Superior temporal gyrus (tissue), 1 donor: Measurements from ENCODE around the gene SPIRE2.
A peak's percentile ranks its signal among the peaks of the same experiment; 100 is the strongest.
"Not testable (repeated sequence)": the region's sequence is repeated elsewhere in the genome, so short reads cannot be mapped to it uniquely, and the experiment has no call there.

Source experiments
- DNase-seq: peaks from one replicate; pipeline ENCODE4 v3.0.0-alpha.2; 2016; ENCODE audit errors: extremely low spot score

The SPIRE2 gene

DNA sequence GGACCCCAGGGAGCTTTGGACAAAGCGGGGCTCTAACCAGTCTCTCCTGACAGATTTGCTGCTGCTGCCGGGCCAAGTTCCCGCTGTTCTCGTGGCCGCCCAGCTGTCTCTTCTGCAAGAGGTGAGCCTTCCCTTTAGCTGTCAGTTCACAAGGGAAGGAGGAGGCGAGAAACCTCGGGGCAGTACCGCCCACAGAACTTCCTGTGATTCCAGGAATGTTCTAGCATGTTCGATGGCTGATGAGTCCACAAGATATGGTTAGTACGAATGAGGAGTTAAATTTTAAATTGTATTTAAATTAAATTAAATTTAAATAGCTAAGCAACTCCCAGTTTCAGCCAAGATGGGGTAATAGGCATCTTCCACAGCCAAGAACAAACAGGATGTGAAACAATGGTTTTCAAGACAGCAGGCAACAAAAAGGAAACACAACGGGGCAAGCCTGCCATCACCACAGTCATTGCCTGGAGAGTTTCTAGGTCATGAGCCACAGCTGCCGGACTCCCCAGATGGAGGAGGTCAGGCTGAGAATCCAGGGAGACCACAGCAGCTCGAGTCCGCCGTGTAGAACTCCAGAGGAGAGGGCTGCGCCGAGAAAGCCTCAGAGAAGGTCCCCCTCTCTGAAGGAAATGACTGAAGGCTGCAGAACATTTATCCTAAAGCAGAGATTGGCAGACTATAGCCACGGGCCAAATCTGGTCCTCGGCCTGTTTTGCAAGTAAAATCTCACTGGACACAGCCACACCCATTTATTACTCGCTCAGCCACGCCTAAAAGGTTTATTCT is 35.7 kb downstream of the SPIRE2 start:
- DNase-seq, result no peak

DNA sequence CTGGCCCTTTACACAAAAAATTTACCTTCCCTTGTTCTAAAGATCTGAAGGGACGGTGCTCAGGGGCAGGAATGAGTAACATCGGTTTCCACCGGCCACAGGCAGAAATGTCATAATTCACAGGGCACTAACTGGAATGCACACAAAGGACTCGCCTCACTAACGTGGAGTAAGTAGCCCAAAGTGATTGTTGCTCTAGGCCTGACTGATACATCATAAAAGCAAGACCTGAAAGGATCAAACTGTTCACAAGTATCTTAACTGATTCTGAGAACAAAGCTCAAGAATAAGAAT is 36.2 kb downstream of the SPIRE2 start:
- DNase-seq, result no peak

DNA sequence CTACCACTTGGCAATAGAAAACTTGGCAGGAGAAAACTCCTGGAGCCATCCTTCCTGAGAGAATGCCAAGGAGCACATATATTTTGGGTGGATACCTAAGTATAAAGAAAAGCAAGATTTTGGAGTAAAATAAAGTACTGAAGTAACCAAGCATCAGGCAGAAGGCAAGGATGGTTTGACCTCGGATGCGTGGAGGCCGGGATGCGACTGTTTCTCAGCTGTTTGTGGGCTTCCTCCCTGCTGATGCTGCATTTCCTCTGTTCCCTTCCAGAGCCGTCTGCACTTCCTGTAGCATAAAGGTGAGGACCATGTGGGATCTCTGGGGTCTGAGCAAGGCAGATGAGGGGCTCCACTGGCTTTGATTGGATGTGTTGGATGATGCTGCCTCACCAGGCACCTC is 39.6 kb downstream of the SPIRE2 start:
- DNase-seq, result no peak

DNA sequence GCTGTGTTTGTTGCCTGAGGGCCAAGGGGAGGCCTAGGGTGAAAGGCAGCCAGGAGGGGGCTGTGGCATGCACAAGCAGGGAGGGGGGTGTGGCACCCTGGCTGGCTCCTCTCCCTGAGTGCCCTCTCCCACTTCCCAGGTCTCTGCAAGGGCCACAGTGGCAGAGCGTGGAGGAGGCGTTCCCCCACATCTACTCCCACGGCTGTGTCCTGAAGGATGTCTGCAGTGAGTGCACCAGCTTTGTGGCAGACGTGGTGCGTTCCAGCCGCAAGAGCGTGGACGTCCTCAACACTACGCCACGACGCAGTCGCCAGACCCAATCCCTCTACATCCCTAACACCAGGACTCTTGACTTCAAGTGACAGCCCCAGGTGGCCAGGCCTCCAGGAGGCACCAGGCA is 41.6 kb downstream of the SPIRE2 start:
- no peak for DNase-seq

DNA sequence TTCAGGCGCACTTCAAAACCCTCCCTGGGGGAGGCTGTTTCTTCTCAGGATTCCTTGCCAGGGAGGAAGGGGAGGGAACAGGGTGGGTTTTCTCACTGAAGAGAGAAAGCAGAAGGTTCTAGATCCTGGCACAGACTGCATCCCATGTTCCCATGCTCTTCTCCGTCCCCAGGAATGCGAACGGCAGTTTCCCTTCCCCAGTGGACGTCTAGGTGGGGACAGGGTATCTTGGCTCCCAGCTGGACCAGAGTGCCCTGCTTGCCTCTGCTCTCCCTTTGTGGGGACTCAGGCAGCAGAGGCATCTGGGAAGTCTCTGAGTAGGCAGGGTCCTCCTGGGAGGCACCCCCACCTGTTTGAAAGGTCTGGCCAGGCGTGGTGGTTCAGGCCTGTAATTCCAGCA is 42.2 kb downstream of the SPIRE2 start:
- no peak for DNase-seq

DNA sequence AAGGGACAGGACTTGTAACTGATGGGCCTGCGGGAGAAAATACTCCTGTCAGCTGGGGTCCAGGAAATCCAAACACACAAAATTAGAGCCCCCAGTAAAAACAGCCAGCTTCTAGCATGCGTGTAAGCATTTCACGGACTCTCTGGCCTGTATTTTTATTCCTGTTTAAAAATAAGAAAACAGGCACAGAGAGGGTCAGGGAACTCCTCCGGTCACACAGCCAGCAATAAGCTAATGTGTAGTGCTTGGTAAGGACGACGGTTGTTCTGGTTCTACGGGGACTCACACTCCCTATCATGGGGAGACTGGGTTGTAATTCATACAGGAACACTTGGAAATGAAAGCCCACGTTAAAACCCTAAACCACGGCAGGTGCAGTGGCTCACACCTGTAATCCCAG is 43.6 kb downstream of the SPIRE2 start:
- no peak for DNase-seq

DNA sequence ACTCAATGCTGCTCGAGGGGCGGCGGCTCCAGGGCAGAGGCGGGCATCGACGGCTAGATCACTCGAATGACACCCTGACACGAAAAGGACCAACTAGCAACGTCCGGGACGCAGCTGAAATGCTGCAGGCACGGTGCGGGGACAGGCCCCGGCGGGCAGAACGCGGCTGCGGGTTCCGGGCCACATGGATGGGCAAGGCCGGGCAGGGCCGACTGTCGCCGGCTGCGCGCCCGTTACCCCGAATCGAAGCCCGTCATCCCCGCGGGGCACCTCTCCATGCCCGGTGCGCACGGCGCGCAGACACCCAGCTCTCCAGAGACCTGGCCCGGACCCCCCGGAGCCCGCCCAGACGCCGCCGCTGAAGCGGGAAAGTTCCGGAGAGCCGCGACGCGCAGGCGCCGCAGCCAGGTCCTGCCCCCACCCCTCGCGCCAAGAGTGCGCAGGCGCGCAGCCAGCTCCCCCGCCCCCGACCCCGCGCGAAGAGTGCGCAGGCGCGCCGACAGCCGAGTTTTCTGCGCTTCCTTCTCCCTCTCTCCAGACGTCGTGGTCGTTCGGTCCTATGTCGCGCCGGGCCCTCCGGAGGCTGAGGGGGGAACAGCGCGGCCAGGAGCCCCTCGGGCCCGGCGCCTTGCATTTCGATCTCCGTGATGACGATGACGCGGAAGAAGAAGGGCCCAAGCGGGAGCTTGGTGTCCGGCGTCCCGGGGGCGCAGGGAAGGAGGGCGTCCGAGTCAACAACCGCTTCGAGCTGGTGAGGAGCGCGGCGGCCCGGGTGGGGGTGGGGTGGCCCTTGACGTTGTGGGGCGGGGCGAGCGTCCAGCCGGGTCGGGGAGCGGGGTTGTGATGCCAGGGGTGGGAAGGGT is 45.1 kb downstream of the SPIRE2 start, which contains the start of gene TCF25:
Gene TCF25 (plus strand): TSS at position 484 of the 863 bp plus-strand sequence. CDS start 76 bp downstream, at position 560.
- peak; percentile 75 for DNase-seq

DNA sequence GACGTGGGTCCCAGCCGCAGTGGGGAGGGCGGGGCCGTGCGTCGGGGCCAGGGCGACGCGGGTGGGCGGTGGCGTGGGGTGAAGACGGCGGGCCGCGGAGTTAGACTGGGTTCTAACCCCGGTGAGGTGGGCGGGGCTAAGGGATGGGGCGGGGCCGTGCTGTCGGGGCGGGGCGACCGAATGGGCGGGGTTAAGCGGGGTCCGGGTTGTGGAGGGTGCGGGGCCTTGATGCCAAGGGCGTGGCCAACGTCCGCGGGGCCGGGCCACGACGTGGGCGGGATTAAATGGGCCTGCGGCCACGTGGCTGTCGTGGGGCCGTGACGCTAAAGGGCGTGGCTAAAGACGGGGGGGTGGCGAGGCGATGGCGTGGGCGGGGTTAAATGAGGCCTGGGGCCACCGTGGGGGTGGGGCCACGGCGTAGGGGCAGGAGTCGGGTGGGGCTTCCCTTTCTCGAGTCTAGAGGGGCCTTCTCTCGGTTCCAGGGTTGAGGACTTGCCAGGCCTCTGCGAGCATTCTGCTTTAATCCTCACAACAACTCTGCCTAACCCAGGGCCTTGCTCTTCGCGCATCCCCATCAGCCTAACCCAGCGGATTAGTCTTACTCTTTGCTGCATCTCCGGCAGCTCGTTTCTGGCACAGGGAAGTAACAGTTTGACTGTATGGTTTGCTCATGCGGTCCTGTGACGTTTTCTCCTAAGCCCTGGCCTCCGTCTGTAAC is 45.9 kb downstream of the SPIRE2 start:
- DNase-seq, result peak; percentile 90

DNA sequence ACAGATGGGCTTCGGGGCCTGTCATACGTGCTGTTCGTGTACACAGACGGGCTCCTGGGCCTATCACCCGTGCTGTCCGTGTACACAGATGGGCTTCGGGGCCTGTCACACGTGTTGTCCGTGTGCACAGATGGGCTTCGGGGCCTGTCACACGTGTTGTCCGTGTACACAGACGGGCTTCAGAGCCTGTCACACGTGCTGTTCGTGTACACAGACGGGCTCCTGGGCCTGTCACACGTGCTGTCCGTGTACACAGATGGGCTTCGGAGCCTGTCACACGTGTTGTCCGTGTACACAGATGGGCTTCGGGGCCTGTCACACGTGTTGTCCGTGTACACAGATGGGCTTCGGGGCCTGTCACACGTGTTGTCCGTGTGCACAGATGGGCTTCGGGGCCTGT is 50.8 kb downstream of the SPIRE2 start:
- not testable (repeated sequence) for DNase-seq

DNA sequence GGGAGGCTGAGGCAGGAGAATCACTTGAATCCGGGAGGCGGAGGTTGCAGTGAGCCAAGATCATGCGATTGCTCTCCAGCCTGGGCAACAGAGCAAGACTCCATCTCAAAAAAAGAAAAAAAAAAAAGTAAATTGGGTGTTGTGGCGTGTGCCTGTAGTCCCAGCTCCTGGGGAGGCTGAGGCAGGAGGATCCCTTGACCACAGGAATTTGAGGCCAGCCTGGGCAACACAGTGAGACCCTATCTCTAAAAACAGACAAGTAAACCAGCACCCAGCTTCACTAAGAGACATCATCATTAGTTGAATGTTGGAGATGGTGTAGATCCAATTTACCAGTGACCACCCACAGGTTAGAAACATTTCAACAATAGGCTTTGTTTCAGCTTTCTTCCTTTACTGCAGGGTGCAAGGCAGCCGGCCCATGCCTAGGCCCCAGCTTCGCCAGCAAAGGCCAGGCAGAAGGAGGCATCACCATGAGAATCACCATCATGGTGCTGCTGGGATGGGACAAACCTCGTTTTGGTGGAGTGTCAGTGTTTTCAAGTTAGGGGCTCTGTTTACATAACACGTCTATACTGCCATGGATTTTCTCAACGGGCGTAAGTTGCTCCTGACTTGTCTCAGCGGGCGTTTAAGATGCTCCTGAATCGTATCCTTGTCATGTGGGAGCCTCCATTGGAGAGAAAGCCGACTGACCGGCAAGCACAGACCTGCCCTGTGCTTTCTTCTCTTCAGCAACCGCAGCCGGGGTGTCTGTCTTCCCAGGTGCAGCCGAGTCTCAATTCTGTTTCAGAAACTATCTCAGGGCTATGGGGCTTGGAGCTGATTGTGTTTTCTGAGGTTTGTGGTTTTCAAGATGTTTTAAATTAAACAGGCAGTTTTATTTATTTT is 52.4 kb downstream of the SPIRE2 start:
- no peak for DNase-seq

DNA sequence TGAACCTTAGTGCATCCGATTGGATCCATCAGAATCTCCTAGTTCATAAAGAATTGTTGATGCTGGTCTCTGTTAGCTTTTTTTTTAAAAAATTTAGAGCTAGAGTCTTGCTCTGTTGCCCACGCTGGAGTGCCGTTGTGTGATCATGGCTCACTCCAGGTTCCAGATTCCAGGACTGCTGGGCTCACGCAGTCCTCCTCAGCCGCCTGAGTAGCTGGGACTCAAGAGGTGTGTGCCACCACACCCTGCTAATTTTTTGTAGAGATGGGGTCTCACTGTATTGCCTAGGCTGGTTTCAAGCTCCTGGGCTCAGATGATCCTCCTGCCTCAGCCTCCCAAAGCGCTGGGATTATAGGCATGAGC is 53.1 kb downstream of the SPIRE2 start:
- DNase-seq, result no peak

DNA sequence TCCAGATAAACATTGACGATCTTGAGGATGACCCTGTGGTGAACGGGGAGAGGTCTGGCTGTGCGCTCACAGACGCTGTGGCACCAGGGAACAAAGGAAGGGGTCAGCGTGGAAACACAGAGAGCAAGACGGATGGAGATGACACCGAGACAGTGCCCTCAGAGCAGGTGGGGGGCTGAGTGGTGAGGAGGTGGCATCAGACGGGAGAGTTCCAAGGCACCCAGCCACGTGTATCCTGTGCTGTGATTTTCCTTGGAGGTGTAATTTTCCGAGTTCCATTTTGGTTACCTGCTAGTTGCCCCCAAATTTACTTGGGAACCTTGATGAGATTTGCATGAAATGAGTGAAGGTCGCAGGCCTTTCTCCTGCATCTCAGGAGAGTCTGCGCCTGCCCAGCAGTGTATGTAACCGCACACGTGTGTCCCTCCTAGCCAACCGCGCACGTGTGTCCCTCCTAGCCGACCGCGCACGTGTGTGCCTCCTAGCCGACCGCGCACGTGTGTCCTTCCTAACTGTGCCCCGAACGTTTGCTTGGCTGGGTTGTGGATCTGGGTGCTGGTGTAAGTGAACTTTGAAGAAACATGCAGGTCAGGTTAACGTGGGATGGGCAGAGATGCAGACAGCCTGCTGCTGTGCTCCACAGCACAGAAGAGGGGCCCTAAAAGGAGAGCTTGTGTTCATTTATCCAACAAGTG is 55.2 kb downstream of the SPIRE2 start:
- DNase-seq, result no peak

DNA sequence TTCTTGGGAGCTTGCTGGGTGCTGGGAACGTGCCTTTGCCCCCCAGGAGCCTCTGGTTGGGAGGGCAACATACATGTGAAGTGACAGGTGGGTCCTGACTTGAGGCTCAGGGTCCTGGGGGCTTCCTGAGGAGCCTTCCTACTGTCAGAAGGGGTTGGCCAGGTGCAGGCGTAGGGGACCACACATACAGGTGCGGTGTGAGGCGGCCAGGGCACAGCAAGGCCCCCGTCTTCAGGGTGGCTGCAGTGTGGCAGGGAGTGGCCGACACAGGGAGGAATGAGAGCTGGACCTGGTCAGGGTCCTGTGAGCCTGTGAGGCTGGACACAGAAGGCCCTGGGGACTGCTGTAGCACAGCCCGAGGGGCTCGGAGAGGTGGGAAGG is 55.8 kb downstream of the SPIRE2 start:
- DNase-seq, result no peak

DNA sequence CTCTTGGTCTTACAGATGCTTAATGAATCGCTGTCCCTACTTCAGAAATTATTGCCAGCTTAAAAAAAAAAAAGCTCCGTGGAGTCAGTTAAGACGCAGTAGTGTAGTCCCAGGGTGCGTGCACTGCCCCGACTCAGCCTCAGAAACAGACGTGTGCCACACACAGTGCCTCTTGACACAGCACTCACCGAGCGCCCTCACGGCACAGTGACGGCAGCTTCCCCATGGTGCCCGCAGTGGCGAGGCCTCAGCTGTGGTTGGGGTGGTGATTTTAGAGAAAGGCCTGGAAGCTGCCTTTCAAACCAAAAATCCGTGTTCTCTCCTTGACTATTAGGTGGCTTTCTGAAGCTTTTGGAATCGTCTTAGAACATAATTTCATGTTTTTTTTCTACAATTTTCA is 59.0 kb downstream of the SPIRE2 start:
- DNase-seq, result no peak

DNA sequence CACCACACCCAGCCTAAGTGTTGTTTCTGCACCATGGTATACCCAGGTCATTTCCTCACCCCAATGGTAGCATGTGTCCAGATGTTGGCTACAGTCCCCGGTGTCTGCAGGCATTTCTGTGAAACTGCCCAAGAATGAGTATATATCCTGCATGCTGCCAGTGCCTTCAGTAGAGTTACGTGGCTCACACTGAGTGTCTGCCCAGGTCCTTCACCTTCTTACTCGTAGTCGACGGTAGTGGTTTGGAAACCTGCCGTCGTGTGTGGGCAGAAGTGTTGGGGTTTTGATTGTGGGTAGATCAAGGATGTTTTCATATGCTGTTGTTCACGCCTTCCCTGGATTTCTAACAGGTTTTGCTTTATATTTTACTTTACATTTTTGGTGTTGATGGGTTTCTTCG is 61.9 kb downstream of the SPIRE2 start:
- no peak for DNase-seq

DNA sequence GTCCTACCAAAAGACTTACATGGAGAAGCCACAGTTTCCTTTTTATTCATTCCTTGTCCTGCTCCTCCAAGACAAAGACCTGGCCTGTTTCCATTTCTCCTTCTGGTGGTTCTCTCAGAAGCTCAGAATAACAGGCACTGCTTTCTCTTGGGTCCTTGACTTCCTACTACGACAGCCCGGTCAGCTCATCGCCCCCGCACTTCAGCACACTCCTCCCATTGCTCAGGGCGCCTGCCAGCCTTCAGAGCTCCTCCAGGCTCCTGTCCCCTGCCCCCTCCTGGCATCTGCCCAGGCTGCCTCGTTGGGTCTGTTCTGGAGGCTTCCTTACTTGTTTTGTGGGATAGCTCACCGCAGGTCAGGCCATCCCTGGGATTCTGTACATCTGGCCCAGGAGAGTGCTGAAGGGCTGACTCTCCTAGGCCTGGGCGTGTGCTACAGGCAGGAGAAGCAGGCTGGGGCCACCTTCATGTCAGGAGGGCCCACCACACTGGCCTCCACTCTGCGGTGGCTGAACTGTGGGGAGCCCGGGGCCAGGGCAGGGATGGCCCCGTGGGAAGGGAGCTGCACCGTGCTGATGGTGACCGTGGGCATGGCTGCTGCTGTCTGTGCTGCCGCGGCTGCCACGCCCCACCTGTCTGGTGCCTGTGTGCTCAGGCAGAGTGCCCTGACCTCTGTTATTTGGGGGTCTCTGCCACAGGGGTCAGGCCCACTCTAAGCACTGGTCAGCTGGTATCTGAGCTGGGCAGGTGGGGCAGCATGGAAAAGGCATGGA is 62.8 kb downstream of the SPIRE2 start:
- no peak for DNase-seq

DNA sequence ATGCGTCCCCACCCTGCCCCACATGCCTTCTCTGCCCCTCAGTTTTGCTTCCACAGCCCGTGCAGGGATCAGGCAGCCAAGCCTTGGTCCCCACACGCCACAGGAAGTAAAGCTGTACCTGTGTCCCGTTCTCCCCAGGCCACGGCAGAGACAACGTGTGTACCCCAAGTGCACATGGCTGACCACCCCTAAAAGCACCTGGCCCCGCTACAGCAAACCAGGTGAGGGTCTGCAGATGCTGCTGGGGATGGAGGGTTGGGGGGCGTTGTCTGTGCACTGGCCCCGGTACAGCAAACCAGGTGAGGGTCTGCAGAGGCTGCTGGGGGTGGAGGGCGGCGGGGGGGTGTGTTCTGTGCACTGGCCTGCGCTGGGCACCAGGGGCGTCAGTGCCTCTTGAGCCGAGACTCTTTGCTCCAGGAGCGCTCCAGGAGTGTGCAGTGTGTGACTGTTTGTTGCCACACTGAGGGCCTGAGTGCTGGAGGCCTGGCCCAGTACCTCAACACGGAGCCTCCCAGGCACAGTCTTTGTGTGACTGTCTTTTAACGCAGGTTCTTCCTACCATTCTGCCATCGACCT is 63.9 kb downstream of the SPIRE2 start:
- no peak for DNase-seq

DNA sequence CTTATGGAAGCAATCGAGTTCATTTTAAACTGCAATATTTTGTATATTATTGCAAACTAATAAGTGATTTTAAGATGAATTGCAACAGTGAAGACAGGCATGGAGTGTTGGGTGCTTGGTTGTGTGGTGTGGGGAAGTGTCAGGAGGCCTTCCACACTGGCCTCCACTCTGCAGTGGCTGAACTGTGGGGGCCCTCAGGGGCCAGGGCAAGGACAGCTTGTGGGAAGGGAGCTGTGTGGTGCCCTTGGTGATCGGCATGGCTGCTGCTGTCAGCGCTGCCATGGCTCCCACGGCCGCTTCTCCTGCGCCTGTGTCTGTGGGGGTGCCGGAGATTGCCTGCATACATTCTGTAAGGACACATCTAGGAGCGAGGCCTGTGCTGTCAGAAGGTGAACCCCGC is 64.4 kb downstream of the SPIRE2 start:
- no peak for DNase-seq

DNA sequence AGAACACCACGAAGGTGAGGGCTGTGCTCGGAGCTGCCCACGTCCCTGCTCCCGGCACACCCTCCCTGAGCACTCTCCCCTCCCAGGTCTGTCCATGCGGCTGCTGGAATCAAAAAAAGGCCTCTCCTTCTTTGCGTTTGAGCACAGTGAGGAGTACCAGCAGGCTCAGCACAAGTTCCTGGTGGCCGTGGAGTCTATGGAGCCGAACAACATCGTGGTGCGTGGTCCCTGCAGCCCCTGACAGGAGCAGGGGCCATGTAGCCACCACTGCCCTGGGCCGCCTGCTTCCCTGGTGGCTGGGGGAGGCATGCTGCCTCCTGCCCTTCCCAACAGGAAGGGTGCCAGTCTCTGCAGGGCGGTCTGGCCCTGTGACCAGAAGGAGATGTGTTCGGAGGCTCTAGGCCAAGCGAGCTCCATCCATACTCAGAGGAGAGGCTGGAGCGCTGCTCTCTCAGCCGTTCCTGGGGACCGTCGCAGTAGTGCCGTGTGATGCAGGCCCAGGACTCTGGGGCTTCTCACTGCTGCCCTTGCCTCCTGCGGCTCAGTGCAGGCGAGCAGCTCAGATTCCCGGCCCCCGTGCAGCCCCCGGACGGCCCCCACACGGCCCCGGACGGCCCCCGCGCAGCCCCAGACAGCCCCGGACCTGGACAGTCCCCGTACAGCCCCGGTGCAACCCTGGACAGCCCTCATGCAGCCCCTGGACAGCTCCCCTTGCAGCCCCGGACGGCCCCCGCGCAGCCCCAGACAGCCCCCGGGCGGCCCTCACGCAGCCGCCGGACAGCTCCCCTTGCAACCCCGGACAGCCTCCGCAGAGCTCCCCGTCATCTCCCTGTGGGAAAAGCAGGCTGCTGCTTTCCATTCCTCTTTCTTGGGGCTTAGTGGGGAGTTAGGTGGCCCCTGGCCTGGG is 65.6 kb downstream of the SPIRE2 start:
- no peak for DNase-seq
